Stimulated activated naive B cell treated with anti-CD40 and anti-IgM and Interleukin-4, amounts not matched to agents 10 μg/mL and 1 μg/mL and 100 μg/mL, for 72 hours (primary cell): ENCODE measurements around the gene UNC45B.
"Not testable (repeated sequence)": the region's sequence is repeated elsewhere in the genome, so short reads cannot be mapped to it uniquely, and the experiment has no call there.

ENCODE experiments used
- ATAC-seq, 2 donors: fragments of 150-1000 bp; cut with Tn5 transposase; replicated peaks; 2 replicates each; pipeline ENCODE4 v1.10.0; 2021; ENCODE audit warnings: moderate library complexity in 1 of 2
- DNase-seq: peaks from one replicate; pipeline ENCODE4 v3.0.0; 2021
- H3K27ac Mint-ChIP-seq: one replicate; pipeline ENCODE4 v1.8.0; 2022; ENCODE audit warnings: mild to moderate bottlenecking, mixed read lengths
- H3K27me3 Mint-ChIP-seq, 2 donors: one replicate each; pipeline ENCODE4 v1.8.0; 2022; ENCODE audit warnings: mixed read lengths in 2 of 2
- H3K36me3 Mint-ChIP-seq, 2 donors: one replicate each; pipeline ENCODE4 v1.8.0; 2022; ENCODE audit warnings: mixed read lengths in 2 of 2, mild to moderate bottlenecking in 1 of 2
- H3K4me1 Mint-ChIP-seq, 2 donors: one replicate each; pipeline ENCODE4 v1.8.0; 2022; ENCODE audit warnings: mixed read lengths in 2 of 2, mild to moderate bottlenecking in 1 of 2
- H3K4me3 Mint-ChIP-seq, 2 donors: one replicate each; pipeline ENCODE4 v1.8.0; 2022; ENCODE audit warnings: mild to moderate bottlenecking in 2 of 2, mixed read lengths in 2 of 2, moderate library complexity in 1 of 2
- H3K9me3 Mint-ChIP-seq, 2 donors: one replicate each; pipeline ENCODE4 v1.8.0; 2022; ENCODE audit warnings: mixed read lengths in 2 of 2, mild to moderate bottlenecking in 1 of 2

Gene UNC45B, protein sequence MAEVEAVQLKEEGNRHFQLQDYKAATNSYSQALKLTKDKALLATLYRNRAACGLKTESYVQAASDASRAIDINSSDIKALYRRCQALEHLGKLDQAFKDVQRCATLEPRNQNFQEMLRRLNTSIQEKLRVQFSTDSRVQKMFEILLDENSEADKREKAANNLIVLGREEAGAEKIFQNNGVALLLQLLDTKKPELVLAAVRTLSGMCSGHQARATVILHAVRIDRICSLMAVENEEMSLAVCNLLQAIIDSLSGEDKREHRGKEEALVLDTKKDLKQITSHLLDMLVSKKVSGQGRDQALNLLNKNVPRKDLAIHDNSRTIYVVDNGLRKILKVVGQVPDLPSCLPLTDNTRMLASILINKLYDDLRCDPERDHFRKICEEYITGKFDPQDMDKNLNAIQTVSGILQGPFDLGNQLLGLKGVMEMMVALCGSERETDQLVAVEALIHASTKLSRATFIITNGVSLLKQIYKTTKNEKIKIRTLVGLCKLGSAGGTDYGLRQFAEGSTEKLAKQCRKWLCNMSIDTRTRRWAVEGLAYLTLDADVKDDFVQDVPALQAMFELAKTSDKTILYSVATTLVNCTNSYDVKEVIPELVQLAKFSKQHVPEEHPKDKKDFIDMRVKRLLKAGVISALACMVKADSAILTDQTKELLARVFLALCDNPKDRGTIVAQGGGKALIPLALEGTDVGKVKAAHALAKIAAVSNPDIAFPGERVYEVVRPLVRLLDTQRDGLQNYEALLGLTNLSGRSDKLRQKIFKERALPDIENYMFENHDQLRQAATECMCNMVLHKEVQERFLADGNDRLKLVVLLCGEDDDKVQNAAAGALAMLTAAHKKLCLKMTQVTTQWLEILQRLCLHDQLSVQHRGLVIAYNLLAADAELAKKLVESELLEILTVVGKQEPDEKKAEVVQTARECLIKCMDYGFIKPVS

DNA sequence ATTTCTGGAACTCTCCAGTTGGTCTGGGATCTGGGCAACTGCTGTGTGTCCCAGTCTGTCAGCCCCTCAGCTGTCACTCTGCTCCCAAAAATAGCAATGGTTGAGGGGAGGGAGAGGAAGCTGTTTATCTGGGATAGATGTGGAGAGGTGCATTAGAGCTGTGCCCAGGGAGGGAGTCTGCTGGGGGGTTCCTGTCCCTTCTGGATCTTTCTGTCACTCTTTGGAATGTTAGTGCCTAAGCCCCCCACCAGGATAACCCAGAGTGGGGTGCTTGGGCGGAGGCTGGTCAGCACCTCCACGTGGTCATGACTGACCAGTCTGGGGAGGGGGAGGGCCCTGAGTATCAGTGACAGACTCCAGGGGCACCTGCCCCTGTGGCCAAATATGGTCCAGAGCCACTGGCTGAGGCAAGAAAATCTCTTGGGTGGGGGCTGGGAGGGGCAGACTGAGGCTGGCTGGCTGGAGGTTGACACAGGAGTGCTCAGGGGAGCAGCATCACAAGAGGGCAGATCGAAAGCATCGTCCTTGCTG lies at the start of gene UNC45B:
UNC45B (plus strand) TSS at position 443 of the 531 bp plus-strand sequence. CDS start 447 bp downstream, outside the sequence.
- ATAC-seq, result no peak
- no peaks in the 10 kb centered on the region for H3K9me3 Mint-ChIP-seq
- peaks cover under 1 to 2% of the 10 kb centered on the region in 2 donors for H3K4me1 Mint-ChIP-seq
- H3K36me3 Mint-ChIP-seq, result no peaks in the 10 kb centered on the region
- no peak for DNase-seq
- H3K27me3 Mint-ChIP-seq, result peaks cover 34 to 35% of the 10 kb centered on the region in 2 donors
- H3K4me3 Mint-ChIP-seq, result no peak within 1 kb of the TSS
- H3K27ac Mint-ChIP-seq, result no peak within 1 kb of the TSS

DNA sequence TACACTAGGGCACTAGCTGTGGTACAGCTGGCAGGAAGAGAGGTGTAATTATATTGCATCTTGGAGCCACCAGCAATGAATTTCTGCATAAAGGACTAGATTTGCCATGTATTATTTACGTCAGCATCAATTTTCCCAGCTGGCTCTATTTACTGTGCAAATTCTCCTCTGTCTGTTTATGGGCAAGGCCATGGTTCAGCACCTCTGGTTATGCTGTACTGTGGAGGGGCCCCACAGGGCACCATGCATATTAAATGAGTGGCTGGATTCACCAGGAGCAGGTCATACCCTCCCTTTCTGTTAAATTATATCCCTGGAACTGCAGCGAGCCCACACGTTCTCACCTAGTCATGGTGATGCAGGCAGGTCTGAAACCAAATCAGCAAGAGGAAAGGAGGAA lies 47.7 kb upstream of the UNC45B start:
- Mint-ChIP-seq H3K9me3 (no peaks in the 10 kb centered on the region), H3K27me3 (no peaks in the 10 kb centered on the region), H3K4me3 (no peak overlapping the region), H3K4me1 (peaks cover 0 to 3% of the 10 kb centered on the region in 2 donors), H3K36me3 (peaks cover 20 to 50% of the 10 kb centered on the region in 2 donors), H3K27ac (no peak overlapping the region)
- DNase-seq (no peak), ATAC-seq (no peak)

DNA sequence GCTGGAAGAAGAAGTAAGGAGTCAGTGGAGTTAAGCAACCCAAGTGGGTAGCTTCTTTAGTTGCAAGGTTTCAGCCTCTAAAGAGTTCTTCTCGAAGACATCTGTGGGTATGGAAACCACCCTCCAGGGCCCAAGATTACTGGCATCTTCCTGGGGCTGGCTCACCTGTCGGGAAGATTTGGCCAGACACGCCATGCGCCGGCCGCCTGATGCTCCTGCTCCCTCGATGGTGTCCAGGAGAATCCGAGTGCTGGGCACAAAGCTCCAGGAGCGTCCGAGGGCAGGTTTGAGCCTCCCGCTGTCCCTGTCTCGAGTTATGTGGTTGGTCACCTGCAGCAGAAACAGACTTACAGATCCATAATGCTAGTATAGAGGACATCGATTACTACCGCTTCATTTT lies 46.6 kb upstream of the UNC45B start:
- Mint-ChIP-seq H3K9me3 (no peaks in the 10 kb centered on the region), H3K36me3 (peaks cover 31 to 60% of the 10 kb centered on the region in 2 donors), H3K27ac (no peak overlapping the region), H3K4me3 (no peak overlapping the region), H3K27me3 (no peaks in the 10 kb centered on the region), H3K4me1 (peaks cover 0 to 3% of the 10 kb centered on the region in 2 donors)
- ATAC-seq, result no peak
- no peak for DNase-seq

DNA sequence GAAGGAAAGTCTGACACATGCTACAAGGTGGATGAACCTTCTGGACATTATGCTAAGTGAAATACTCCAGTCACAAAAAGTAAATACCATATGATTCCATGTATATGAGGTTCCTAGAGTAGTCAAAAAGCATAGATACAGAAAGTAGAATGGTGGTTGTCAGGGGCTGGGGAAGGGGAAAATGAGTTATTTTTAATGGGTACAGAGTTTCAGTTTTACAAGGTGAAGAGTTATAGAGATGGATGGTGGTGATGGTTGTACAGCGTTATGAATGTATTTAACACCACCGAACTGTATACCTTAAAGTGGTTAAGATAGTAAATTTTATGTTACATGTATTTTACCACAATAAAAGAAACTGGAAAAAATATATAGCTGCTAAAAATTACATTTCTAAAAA lies 45.9 kb upstream of the UNC45B start:
- Mint-ChIP-seq H3K4me3 (no peak overlapping the region), H3K36me3 (peaks cover 37 to 61% of the 10 kb centered on the region in 2 donors), H3K27me3 (no peaks in the 10 kb centered on the region), H3K4me1 (peaks cover 0 to 3% of the 10 kb centered on the region in 2 donors), H3K27ac (no peak overlapping the region), H3K9me3 (peaks cover 0 to 5% of the 10 kb centered on the region in 2 donors)
- ATAC-seq (no peak), DNase-seq (no peak)

DNA sequence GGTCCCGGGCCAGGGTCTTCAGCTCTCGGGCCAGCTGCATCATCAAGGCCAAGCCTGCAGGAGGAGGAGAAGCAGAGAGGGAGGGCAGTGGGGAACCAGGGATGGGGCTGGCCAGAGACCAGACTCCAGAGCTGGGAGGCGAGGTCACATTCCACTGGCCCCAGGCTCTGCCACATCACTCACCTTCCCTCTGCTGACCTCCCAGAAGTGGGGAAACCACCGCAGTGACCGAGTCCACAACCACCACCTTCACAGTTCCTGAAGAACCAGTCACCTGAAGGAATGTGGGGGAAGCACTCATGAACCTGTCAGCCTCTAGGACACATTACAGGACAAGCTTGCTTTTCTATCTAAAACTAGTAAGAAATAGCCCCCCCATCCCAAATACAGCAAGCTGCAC lies 44.3 kb upstream of the UNC45B start:
- peaks cover 0 to 5% of the 10 kb centered on the region in 2 donors for H3K9me3 Mint-ChIP-seq
- H3K4me3 Mint-ChIP-seq, result no peak overlapping the region
- H3K4me1 Mint-ChIP-seq, result no peaks in the 10 kb centered on the region

DNA sequence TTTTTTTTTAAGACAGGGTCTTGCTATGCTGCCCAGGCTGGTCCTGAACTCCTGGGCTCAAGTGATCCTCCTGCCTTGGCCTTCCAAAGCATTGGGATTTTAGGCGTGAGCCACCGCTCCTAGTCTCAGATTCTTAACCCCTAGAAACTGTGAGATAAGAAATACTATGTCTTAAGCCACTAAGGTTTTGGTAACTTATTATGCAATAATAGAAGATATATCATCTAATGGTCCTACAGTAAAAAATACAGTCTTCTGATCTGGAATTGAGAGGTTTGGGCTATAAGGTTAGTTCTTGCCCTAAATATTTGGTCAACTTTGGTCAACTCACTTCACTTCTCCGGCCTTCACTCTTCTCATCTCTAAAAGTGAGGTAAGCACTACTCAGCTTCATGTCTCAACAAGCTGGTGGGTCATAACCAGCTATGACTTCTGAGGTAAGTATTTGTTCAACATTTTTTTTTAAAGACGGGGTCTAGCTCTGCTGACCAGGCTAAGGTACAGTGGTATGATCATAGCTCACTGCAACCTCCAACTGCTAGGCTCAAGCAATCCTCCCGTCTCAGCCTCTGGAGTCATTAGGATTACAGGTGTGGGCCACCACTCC lies 42.7 kb upstream of the UNC45B start:
- no peak for ATAC-seq
- H3K36me3 Mint-ChIP-seq, result peaks cover 33 to 52% of the 10 kb centered on the region in 2 donors
- peaks cover 0 to 5% of the 10 kb centered on the region in 2 donors for H3K9me3 Mint-ChIP-seq
- H3K27ac Mint-ChIP-seq, result peak overlapping the region; percentile 73
- no peak overlapping the region for H3K4me3 Mint-ChIP-seq
- no peaks in the 10 kb centered on the region for H3K27me3 Mint-ChIP-seq
- DNase-seq, result no peak
- H3K4me1 Mint-ChIP-seq, result no peaks in the 10 kb centered on the region

More for the DNA sequence above, 44.3 kb upstream of the UNC45B start:
- Mint-ChIP-seq H3K27me3 (no peaks in the 10 kb centered on the region), H3K36me3 (peaks cover 39 to 62% of the 10 kb centered on the region in 2 donors), H3K27ac (no peak overlapping the region)
- no peak for DNase-seq
- ATAC-seq, result no peak

DNA sequence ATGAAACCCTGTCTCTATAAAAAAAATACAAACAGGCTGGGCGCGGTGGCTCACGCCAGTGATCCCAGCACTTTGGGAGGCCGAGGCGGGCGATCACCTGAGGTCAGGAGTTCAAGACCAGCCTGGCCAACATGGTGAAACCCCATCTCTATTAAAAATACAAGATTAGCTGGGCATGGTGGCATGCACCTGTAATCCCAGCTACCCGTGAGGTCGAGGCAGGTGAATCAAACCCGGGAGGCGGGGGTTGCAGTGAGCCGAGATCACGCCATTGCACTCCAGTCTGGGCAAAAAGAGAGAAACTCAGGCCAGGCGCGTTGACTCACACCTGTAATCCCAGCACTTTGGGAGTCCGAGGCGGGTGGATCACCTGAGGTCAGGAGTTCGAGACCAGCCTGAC lies 36.8 kb upstream of the UNC45B start:
- H3K9me3 Mint-ChIP-seq, H3K27ac Mint-ChIP-seq: not testable (repeated sequence)

DNA sequence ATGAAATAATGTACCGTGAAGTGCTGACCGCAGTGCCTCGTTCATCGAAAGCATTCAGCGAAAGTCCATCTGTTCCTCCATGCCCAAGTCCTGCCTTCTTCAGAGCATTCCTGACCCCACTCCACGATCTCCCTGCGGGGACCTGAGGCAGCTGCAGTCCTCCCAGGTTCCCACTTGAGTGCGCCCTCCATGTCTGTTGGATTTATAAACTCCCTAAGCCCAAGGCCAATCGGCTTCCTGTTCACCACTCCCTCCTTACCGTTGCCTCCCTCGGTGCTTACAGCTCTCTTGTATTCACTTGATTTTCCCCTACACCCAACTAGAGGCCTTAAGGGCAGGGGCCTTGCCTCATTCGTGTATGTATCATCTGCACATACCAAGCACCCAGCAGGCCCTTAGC lies 30.8 kb upstream of the UNC45B start:
- no peak overlapping the region for H3K27ac Mint-ChIP-seq
- DNase-seq (no peak), ATAC-seq (no peak)
- H3K4me1 Mint-ChIP-seq, result peaks cover 22 to 49% of the 10 kb centered on the region in 2 donors
- peaks cover 24 to 28% of the 10 kb centered on the region in 2 donors for H3K36me3 Mint-ChIP-seq
- H3K27me3 Mint-ChIP-seq, result no peaks in the 10 kb centered on the region
- no peak overlapping the region for H3K4me3 Mint-ChIP-seq
- H3K9me3 Mint-ChIP-seq, result no peaks in the 10 kb centered on the region

More for the DNA sequence above, 36.8 kb upstream of the UNC45B start:
- not testable (repeated sequence) for H3K4me3 Mint-ChIP-seq, H3K27me3 Mint-ChIP-seq, DNase-seq, ATAC-seq
- Mint-ChIP-seq H3K4me1 (peaks cover 2 to 10% of the 10 kb centered on the region in 2 donors), H3K36me3 (peaks cover 25 to 29% of the 10 kb centered on the region in 2 donors)

DNA sequence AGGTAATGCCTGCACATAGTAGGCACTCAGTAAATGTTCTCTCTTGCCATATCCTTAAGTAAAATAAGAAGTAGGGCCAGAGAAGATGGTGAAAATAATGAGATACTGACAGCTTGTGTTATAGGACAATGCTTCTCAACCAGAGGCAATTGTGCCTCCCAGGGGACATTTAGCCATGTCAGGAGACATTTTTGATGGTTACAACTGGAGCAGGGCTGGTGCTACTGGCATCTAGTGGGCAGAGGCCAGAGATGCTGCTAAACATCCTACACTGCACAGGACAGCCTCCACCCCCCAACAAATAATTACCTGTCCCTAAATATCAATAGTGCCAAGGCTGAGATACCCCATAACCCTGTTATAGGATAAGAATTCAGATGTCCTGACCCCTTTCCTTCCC lies 29.6 kb upstream of the UNC45B start:
- Mint-ChIP-seq H3K27ac (peak overlapping the region; percentile 70), H3K9me3 (no peaks in the 10 kb centered on the region), H3K36me3 (peaks cover 20 to 25% of the 10 kb centered on the region in 2 donors), H3K27me3 (no peaks in the 10 kb centered on the region), H3K4me1 (peaks cover 22 to 46% of the 10 kb centered on the region in 2 donors), H3K4me3 (peak overlapping the region; percentile 87 to 93)
- DNase-seq (no peak), ATAC-seq (peak in 1 of 2 donors; percentile 21)

DNA sequence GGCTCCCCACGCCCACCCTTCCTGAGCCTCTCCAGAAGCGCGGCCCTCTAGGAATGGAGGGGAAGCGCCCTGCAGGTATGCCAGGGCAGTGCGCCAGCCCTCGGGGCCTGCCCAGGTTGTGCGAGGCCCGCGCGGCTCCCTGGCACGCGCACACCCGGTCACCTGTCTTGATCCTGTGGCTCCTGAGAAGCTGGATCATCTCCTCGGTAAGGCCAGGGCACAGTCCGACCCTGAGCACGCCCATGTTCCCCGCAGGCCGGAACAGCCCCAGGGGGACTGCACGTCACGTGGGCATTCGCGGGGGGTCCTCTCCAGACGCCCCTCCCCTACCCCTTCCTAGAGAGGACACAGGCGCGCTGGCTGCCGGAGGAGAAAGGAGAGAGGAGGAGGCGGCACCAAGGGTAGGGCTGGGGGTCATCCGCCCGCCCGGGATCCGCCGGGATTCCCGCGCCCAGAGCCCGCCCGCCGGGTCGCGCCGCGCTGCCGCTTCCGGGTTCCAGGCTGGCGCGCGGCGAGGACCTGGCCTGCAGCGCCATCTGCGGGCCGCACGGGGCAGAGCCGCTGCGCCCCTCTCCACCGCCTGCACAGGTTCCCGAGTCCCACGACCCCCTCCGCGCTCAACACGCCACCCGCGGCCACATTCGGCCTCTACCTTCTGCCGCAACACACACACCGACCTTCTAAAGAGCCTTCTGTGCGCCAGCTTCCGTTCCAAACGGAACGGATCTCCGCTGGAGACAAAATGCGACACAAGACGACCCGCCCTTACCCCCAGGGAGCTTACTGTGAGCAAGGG lies 28.0 kb upstream of the UNC45B start, which contains the start of gene RAD51D:
RAD51D (minus strand) TSS at position 491 of the 796 bp plus-strand sequence; CDS start at position 244, 247 bp downstream.
- H3K27me3 Mint-ChIP-seq, result no peaks in the 10 kb centered on the region

DNA sequence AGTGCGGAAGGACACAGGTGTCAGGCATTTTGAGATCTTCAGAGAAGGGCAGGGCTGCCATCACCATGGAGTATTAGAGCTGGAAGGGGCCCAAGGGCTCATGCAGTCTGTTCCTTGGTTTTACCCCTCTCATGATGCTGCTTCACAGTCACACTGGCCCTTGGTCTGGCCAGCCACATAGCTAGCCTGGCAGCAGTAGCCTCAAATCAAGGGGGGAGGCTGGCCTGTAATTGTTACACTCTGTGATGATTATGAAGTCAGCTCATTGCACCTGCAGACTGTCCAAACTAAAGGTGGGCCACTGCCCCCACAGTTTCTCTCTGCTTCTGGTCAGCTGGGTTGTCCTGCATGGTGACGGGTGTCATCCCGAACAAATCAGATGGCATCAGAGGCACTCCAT lies 26.3 kb upstream of the UNC45B start, which contains the start of gene FNDC8:
FNDC8 (plus strand) TSS at position 301 of the 400 bp plus-strand sequence; CDS start at position 380, 79 bp downstream.
- Mint-ChIP-seq H3K36me3 (peaks cover 8 to 11% of the 10 kb centered on the region in 2 donors), H3K9me3 (no peaks in the 10 kb centered on the region), H3K27ac (no peak within 1 kb of the TSS), H3K27me3 (no peaks in the 10 kb centered on the region), H3K4me1 (peaks cover 18 to 34% of the 10 kb centered on the region in 2 donors), H3K4me3 (no peak within 1 kb of the TSS)
- DNase-seq (no peak), ATAC-seq (no peak)

More for the DNA sequence above, 28.0 kb upstream of the UNC45B start, which contains the start of gene RAD51D:
- ATAC-seq (peak; percentile 93 to 94), DNase-seq (peak; percentile 76)
- Mint-ChIP-seq H3K36me3 (peaks cover 16 to 23% of the 10 kb centered on the region in 2 donors), H3K4me1 (peaks cover 22 to 43% of the 10 kb centered on the region in 2 donors), H3K4me3 (peak within 1 kb of the TSS; percentile 87 to 93), H3K27ac (peak within 1 kb of the TSS; percentile 97), H3K9me3 (no peaks in the 10 kb centered on the region)

DNA sequence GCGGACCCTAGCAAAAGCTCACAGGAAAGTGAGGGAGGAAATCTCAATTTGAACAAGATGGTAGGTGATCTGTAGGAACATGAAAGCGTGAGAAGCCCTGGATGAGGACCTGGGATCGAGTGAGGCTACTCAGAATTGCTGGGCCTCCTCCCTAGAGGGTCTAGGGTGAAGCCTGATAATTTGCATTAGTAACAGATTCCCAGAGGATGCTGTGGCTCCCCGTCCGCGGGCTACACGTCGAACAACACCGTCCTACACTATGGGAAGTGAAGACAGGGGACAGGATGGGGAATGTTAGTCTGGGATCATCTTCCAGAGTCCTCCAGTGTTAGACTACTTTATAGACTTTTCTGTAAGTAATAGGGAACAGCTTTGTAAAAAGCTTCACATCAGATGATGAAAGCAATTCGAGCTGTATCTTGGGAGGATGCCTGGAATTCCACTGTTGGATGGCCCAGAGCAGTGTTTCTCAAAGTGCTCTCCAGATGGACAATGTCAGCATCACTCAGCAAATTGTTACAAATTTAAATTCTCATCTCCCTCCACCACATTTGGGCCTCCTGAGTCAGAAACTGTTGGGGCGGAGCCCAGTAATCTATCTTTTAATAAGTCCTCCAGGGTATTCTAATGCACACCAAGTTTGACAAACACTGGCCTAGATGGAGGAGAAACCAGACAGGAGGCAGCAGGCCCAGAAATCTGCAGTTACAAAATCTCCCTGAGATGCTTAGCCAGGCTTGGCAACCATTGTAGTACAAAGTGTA lies 19.7 kb upstream of the UNC45B start:
- ATAC-seq (no peak), DNase-seq (no peak)
- no peak overlapping the region for H3K4me3 Mint-ChIP-seq
- H3K9me3 Mint-ChIP-seq, result no peaks in the 10 kb centered on the region
- peak overlapping the region; percentile 37 for H3K27ac Mint-ChIP-seq
- H3K27me3 Mint-ChIP-seq, result no peaks in the 10 kb centered on the region
- H3K4me1 Mint-ChIP-seq, result peaks cover 0 to 6% of the 10 kb centered on the region in 2 donors
- H3K36me3 Mint-ChIP-seq, result peaks cover 25 to 32% of the 10 kb centered on the region in 2 donors
